ENCODE results near the gene UGT1A6. TPM values are rescaled to one million over a fixed set of nuclear protein-coding genes. Genes with fewer than 3 reads are reported as not detected.
A peak's percentile ranks its signal among the peaks of the same experiment; 100 is the strongest.
"Not testable (repeated sequence)": the region's sequence is repeated elsewhere in the genome, so short reads cannot be mapped to it uniquely, and the experiment has no call there.

Gene UGT1A6
- total and polyA plus RNA-seq, 2 of the 13 experiments (the other 11 are each of a cell fraction or from before 2014, with no cell fraction given): 0.25 TPM; not detected in 1

- peak; percentile 78 for TF ChIP-seq ARID5B (CRISPR knock-in tag; IDR thresholded peaks at IDR 0.05)
- peak; percentile 94 for TF ChIP-seq SALL1 (CRISPR knock-in tag; IDR thresholded peaks at IDR 0.05)
- 0 out of 2 replicates have a peak, but pooled peaks have one; percentile 16 for TF ChIP-seq NRL (CRISPR knock-in tag; IDR thresholded peaks at IDR 0.05; ENCODE audit: borderline replicate concordance)
- TF ChIP-seq MIXL1 (CRISPR knock-in tag; IDR thresholded peaks at IDR 0.05): peak; percentile 21; the same call in 1 of the 2 replicates
- TF ChIP-seq FOXA1 (IDR thresholded peaks at IDR 0.05): peak; percentile 45; the same call in 1 of the 2 replicates
- peak; percentile 95 for TF ChIP-seq FOXA1 (CRISPR knock-in tag; IDR thresholded peaks at IDR 0.05)
- peak; percentile 48; the same call in 1 of the 2 replicates for TF ChIP-seq MIER3 (CRISPR knock-in tag; IDR thresholded peaks at IDR 0.05; ENCODE audit: borderline replicate concordance)
- peak; percentile 91 for TF ChIP-seq YY1 (IDR thresholded peaks at IDR 0.05; ENCODE audit: insufficient read depth, insufficient replicate concordance, low read depth, low read length)
- TF ChIP-seq POLR2G (IDR thresholded peaks at IDR 0.05; ENCODE audit: low read depth, low read length): peak; percentile 63
- 0 out of 2 replicates have a peak, but pooled peaks have one; percentile 60 for TF ChIP-seq AHR (CRISPR knock-in tag; IDR thresholded peaks at IDR 0.05)
- 0 out of 2 replicates have a peak, but pooled peaks have one; percentile 8 for TF ChIP-seq ZNF510 (CRISPR knock-in tag; IDR thresholded peaks at IDR 0.05; ENCODE audit: low read depth)
- not testable (repeated sequence) for TF ChIP-seq LCORL (IDR thresholded peaks at IDR 0.05)
- peak; percentile 85 for TF ChIP-seq LCORL (CRISPR knock-in tag; IDR thresholded peaks at IDR 0.05)
- 0 out of 2 replicates have a peak, but pooled peaks have one; percentile 20 for TF ChIP-seq YEATS2 (CRISPR knock-in tag; IDR thresholded peaks at IDR 0.05; ENCODE audit: borderline replicate concordance)
- peak; percentile 81; the same call in 1 of the 2 replicates for TF ChIP-seq ZNF724P (CRISPR knock-in tag; IDR thresholded peaks at IDR 0.05; ENCODE audit: borderline replicate concordance)
- peak; percentile 54; the same call in 1 of the 2 replicates for TF ChIP-seq ETV5 (CRISPR knock-in tag; IDR thresholded peaks at IDR 0.05; ENCODE audit: borderline replicate concordance)
- 0 out of 2 replicates have a peak, but pooled peaks have one; percentile 69 for TF ChIP-seq ZNF34 (CRISPR knock-in tag; IDR thresholded peaks at IDR 0.05; ENCODE audit: borderline replicate concordance)
- TF ChIP-seq, protein P1, sequence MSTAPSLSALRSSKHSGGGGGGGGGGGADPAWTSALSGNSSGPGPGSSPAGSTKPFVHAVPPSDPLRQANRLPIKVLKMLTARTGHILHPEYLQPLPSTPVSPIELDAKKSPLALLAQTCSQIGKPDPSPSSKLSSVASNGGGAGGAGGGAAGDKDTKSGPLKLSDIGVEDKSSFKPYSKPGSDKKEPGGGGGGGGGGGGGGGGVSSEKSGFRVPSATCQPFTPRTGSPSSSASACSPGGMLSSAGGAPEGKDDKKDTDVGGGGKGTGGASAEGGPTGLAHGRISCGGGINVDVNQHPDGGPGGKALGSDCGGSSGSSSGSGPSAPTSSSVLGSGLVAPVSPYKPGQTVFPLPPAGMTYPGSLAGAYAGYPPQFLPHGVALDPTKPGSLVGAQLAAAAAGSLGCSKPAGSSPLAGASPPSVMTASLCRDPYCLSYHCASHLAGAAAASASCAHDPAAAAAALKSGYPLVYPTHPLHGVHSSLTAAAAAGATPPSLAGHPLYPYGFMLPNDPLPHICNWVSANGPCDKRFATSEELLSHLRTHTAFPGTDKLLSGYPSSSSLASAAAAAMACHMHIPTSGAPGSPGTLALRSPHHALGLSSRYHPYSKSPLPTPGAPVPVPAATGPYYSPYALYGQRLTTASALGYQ (CRISPR knock-in tag; IDR thresholded peaks at IDR 0.05): peak; percentile 30; the same call in 1 of the 2 replicates
- TF ChIP-seq ZNF44 (CRISPR knock-in tag; IDR thresholded peaks at IDR 0.05): 0 out of 2 replicates have a peak, but pooled peaks have one; percentile 41
- TF ChIP-seq ZSCAN29 (CRISPR knock-in tag; conservative IDR thresholded peaks at IDR 0.05): 0 out of 2 replicates have a peak, but pooled peaks have one; percentile 92
- 0 out of 2 replicates have a peak, but pooled peaks have one; percentile 17 for TF ChIP-seq ZNF383 (CRISPR knock-in tag; IDR thresholded peaks at IDR 0.05; ENCODE audit: borderline replicate concordance)
- TF ChIP-seq ZNF772 (CRISPR knock-in tag; IDR thresholded peaks at IDR 0.05): peak; percentile 52; the same call in 1 of the 2 replicates
- TF ChIP-seq TBX3 (IDR thresholded peaks at IDR 0.05; ENCODE audit: borderline replicate concordance): peak; percentile 38; the same call in 1 of the 2 replicates
These were observed 44.4 kb downstream of the UGT1A6 start (continued) for GRCh38 chr2:233736868-233737653.

All from HepG2 (cell line).